ENCODE results near the gene LINC01488. TPM values are rescaled to one million over a fixed set of nuclear protein-coding genes. Genes with fewer than 3 reads are reported as not detected.

Gene LINC01488
- total RNA-seq, 1 experiment from 2014 or later: not detected

DNA sequence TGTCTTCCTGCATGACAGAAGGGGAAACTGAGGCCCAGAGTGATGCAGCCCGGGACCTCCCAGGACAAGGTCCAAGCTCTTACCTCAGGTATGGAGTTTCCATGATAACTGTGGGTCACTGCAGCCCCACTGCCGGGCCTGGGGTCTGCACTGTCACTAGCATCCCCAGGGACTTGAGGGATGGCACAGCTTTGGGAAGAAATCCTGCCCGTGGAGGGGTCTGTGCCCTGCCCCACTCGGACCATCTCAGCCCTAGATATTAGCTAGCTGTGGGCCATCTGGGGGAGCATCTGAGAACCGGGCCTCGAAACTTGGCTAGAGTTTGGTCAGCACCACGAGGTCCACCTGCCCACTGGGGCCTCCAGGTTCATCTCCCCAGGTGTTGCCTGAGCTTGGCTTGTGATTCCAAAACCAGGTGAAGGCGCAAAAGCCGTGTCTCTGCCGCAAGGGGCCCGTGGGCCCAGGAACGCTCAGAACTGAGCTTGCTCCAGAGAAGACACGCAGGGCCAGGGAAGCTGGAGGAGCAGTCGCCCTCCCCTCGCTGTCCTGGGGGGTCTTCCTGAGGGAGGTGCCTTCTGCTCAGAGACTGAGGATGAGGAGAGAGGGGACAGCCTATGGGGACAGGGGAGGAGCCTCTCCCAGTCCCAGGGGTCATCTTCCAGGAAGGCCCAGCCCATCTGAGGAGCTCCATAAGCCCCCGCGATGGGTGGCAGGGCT lies 4.8 kb downstream of the LINC01488 start:
- TF ChIP-seq CBX3 (IDR thresholded peaks at IDR 0.05; ENCODE audit: low read depth) (no peak), RAD21 (IDR thresholded peaks at IDR 0.05; ENCODE audit: low read depth) (no peak), EZH2 (IDR thresholded peaks at IDR 0.05) (no peak), ATF3 (IDR thresholded peaks at IDR 0.05) (no peak), MAX (IDR thresholded peaks at IDR 0.05) (no peak), YY1 (IDR thresholded peaks at IDR 0.05; ENCODE audit: extremely low read depth, insufficient replicate concordance, low read depth, low read length) (no peak), EGR1 (IDR thresholded peaks at IDR 0.05; ENCODE audit: low read depth) (no peak)
- TF ChIP-seq, protein P1, sequence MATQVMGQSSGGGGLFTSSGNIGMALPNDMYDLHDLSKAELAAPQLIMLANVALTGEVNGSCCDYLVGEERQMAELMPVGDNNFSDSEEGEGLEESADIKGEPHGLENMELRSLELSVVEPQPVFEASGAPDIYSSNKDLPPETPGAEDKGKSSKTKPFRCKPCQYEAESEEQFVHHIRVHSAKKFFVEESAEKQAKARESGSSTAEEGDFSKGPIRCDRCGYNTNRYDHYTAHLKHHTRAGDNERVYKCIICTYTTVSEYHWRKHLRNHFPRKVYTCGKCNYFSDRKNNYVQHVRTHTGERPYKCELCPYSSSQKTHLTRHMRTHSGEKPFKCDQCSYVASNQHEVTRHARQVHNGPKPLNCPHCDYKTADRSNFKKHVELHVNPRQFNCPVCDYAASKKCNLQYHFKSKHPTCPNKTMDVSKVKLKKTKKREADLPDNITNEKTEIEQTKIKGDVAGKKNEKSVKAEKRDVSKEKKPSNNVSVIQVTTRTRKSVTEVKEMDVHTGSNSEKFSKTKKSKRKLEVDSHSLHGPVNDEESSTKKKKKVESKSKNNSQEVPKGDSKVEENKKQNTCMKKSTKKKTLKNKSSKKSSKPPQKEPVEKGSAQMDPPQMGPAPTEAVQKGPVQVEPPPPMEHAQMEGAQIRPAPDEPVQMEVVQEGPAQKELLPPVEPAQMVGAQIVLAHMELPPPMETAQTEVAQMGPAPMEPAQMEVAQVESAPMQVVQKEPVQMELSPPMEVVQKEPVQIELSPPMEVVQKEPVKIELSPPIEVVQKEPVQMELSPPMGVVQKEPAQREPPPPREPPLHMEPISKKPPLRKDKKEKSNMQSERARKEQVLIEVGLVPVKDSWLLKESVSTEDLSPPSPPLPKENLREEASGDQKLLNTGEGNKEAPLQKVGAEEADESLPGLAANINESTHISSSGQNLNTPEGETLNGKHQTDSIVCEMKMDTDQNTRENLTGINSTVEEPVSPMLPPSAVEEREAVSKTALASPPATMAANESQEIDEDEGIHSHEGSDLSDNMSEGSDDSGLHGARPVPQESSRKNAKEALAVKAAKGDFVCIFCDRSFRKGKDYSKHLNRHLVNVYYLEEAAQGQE (IDR thresholded peaks at IDR 0.05; ENCODE audit: low read depth): no peak
- Histone ChIP-seq H3K9ac (ENCODE audit: low read length) (no peak overlapping the region), H3K9me2 (ENCODE audit: insufficient read depth) (no peaks in the 10 kb centered on the region), H3K4me2 (ENCODE audit: low read length) (no peak overlapping the region), H3K9me3 (ENCODE audit: control insufficient read depth in 1 of 2, insufficient read depth in 1 of 2, low read depth in 1 of 2, low read length in 2 of 2) (no peaks in the 10 kb centered on the region), H4K20me1 (ENCODE audit: insufficient read depth) (no peaks in the 10 kb centered on the region), H3K4me3 (replicated peaks in 1 of 2; ENCODE audit: low read depth in 1 of 2, low read length in 2 of 2) (no peak overlapping the region), H3K36me3 (ENCODE audit: control insufficient read depth in 1 of 2, insufficient read depth in 2 of 2, low read length in 2 of 2) (no peaks in the 10 kb centered on the region), H3K27me3 (ENCODE audit: insufficient read depth, low read length) (no peaks in the 10 kb centered on the region), H3K79me2 (ENCODE audit: insufficient read depth, low read length) (no peaks in the 10 kb centered on the region), H3K27ac (ENCODE audit: low read depth, low read length) (no peak overlapping the region), H3K4me1 (ENCODE audit: control insufficient read depth in 1 of 2, insufficient read depth in 2 of 2, low read length in 2 of 2) (no peaks in the 10 kb centered on the region), H2AFZ (ENCODE audit: low read depth, low read length, poor library complexity, severe bottlenecking) (no peak overlapping the region)
- ChIA-PET CTCF (no interaction called here), POLR2A (no interaction called here), RAD21 (ENCODE audit: low non-redundant PET in 1 of 2, low total read pairs in 2 of 2, uncharacterized antibody in 2 of 2, unreplicated experiment in 2 of 2) (no interaction called here)
- ATAC-seq: no peak
- no peak for DNase-seq (ENCODE audit: low read depth, low spot score)
- intact Hi-C loops (cut with micrococcal nuclease): no loop called here
- BruUV-seq (replicated peaks): no TSS peak
